ENCODE measurements around the gene FMNL1.
"Not testable (repeated sequence)": the region's sequence is repeated elsewhere in the genome, so short reads cannot be mapped to it uniquely, and the experiment has no call there.

Gene FMNL1

GRCh38 chr17:45236282-45236606 lies 14.6 kb downstream of the FMNL1 start:
- DNase-seq = no peak

- no peak for DNase-seq
Measured at GRCh38 chr17:45237686-45238085, 16.0 kb downstream of the FMNL1 start.

- DNase-seq = no peak
Measured at GRCh38 chr17:45238155-45238774, 16.6 kb downstream of the FMNL1 start.

GRCh38 chr17:45240905-45241327 lies 19.2 kb downstream of the FMNL1 start:
- DNase-seq = no peak

GRCh38 chr17:45241328-45242028 lies 19.8 kb downstream of the FMNL1 start:
- DNase-seq = no peak

GRCh38 chr17:45242029-45242414 lies 20.3 kb downstream of the FMNL1 start:
- no peak for DNase-seq

- DNase-seq = no peak
Measured at GRCh38 chr17:45243750-45244149, 22.1 kb downstream of the FMNL1 start.

GRCh38 chr17:45244725-45245656 lies 23.3 kb downstream of the FMNL1 start:
- DNase-seq = no peak

- no peak for DNase-seq
Measured at GRCh38 chr17:45246338-45246737, 24.7 kb downstream of the FMNL1 start.

- DNase-seq = no peak
Measured at GRCh38 chr17:45246861-45247428, 25.3 kb downstream of the FMNL1 start.

GRCh38 chr17:45247429-45248131 lies 25.9 kb downstream of the FMNL1 start:
- DNase-seq = peak; percentile 95

- DNase-seq = peak; percentile 52
Measured at GRCh38 chr17:45248132-45248957, 26.7 kb downstream of the FMNL1 start.

- DNase-seq = no peak
Measured at GRCh38 chr17:45251931-45252330, 30.2 kb downstream of the FMNL1 start.

- DNase-seq = not testable (repeated sequence)
Measured at GRCh38 chr17:45253237-45253636, 31.6 kb downstream of the FMNL1 start.

GRCh38 chr17:45253879-45254278 lies 32.2 kb downstream of the FMNL1 start:
- no peak for DNase-seq

GRCh38 chr17:45255358-45255757 lies 33.7 kb downstream of the FMNL1 start:
- DNase-seq = no peak

- DNase-seq = no peak
Measured at GRCh38 chr17:45256114-45256966, 34.7 kb downstream of the FMNL1 start.

- no peak for DNase-seq
Measured at GRCh38 chr17:45257115-45257514, 35.4 kb downstream of the FMNL1 start.

GRCh38 chr17:45258981-45259380 lies 37.3 kb downstream of the FMNL1 start:
- DNase-seq = no peak

- DNase-seq = peak; percentile 29
Measured at GRCh38 chr17:45260204-45260783, 38.6 kb downstream of the FMNL1 start.
